ENCODE data around the gene ZEB2. TPM values are rescaled to one million over a fixed set of nuclear protein-coding genes. Genes with fewer than 3 reads are reported as not detected.
A peak's percentile ranks its signal among the peaks of the same experiment; 100 is the strongest.

The ZEB2 gene
- total RNA-seq, 2 experiments from 2014 or later, result 40.4 to 40.9 TPM

- ATAC-seq, result no peak
- Mint-ChIP-seq H3K36me3 (peaks cover 21% of the 10 kb centered on the region), H3K4me1 (no peaks in the 10 kb centered on the region), H3K4me3 (no peak overlapping the region), H3K27me3 (no peaks in the 10 kb centered on the region), H3K27ac (no peak overlapping the region), H3K9me3 (ENCODE audit: low read depth) (no peaks in the 10 kb centered on the region)
- CTCF ChIA-PET, result no interaction called here
- DNase-seq, result no peak
Observed at GRCh38 chr2:144389930-144390311, 130.0 kb downstream of the ZEB2 start.

- Mint-ChIP-seq H3K4me3 (no peak overlapping the region), H3K9me3 (ENCODE audit: low read depth) (no peaks in the 10 kb centered on the region), H3K27ac (no peak overlapping the region), H3K4me1 (no peaks in the 10 kb centered on the region), H3K27me3 (no peaks in the 10 kb centered on the region), H3K36me3 (peaks cover 21% of the 10 kb centered on the region)
- CTCF ChIA-PET, result interaction anchor here (1.3 kb wide), 1 partner anchor 15 kb away, joined by 3 read pairs; no protein-coding TSS in a partner anchor
- ATAC-seq (no peak), DNase-seq (no peak)
Observed at GRCh38 chr2:144389151-144389929, 130.6 kb downstream of the ZEB2 start.

GRCh38 chr2:144385381-144385780, 134.5 kb downstream of the ZEB2 start:
- Mint-ChIP-seq H3K27ac (no peak overlapping the region), H3K36me3 (peaks cover 19% of the 10 kb centered on the region), H3K4me1 (peaks cover 25% of the 10 kb centered on the region), H3K9me3 (ENCODE audit: low read depth) (no peaks in the 10 kb centered on the region), H3K27me3 (no peaks in the 10 kb centered on the region), H3K4me3 (no peak overlapping the region)
- CTCF ChIA-PET, result no interaction called here
- no peak for DNase-seq
- no peak for ATAC-seq

GRCh38 chr2:144383571-144384100, 136.3 kb downstream of the ZEB2 start:
- Mint-ChIP-seq H3K27ac (no peak overlapping the region), H3K9me3 (ENCODE audit: low read depth) (no peaks in the 10 kb centered on the region), H3K27me3 (no peaks in the 10 kb centered on the region), H3K36me3 (peaks cover 17% of the 10 kb centered on the region), H3K4me1 (peaks cover 25% of the 10 kb centered on the region), H3K4me3 (no peak overlapping the region)
- no peak for DNase-seq
- ATAC-seq, result no peak
- CTCF ChIA-PET, result no interaction called here

- peak; percentile 60 for DNase-seq
- Mint-ChIP-seq H3K4me3 (peak overlapping the region; percentile 2), H3K4me1 (peaks cover 25% of the 10 kb centered on the region)
Observed at GRCh38 chr2:144382849-144383248, 137.1 kb downstream of the ZEB2 start.

GRCh38 chr2:144381716-144382115, 138.2 kb downstream of the ZEB2 start:
- no peak for ATAC-seq
- CTCF ChIA-PET, result no interaction called here

More at GRCh38 chr2:144382849-144383248, 137.1 kb downstream of the ZEB2 start:
- H3K9me3 Mint-ChIP-seq (ENCODE audit: low read depth), result no peaks in the 10 kb centered on the region
- H3K27ac Mint-ChIP-seq, result peak overlapping the region; percentile 13
- H3K36me3 Mint-ChIP-seq, result peaks cover 15% of the 10 kb centered on the region
- peak; percentile 94 for ATAC-seq
- no peaks in the 10 kb centered on the region for H3K27me3 Mint-ChIP-seq
- CTCF ChIA-PET, result no interaction called here

GRCh38 chr2:144379851-144380311, 140.0 kb downstream of the ZEB2 start:
- ATAC-seq, result no peak
- DNase-seq, result no peak

More at GRCh38 chr2:144381716-144382115, 138.2 kb downstream of the ZEB2 start:
- Mint-ChIP-seq H3K27me3 (no peaks in the 10 kb centered on the region), H3K9me3 (ENCODE audit: low read depth) (no peaks in the 10 kb centered on the region), H3K4me1 (peaks cover 25% of the 10 kb centered on the region), H3K4me3 (no peak overlapping the region), H3K27ac (no peak overlapping the region), H3K36me3 (peaks cover 16% of the 10 kb centered on the region)
- DNase-seq, result no peak

GRCh38 chr2:144378551-144378950, 141.4 kb downstream of the ZEB2 start:
- Mint-ChIP-seq H3K4me1 (peaks cover 31% of the 10 kb centered on the region), H3K27ac (no peak overlapping the region), H3K9me3 (ENCODE audit: low read depth) (no peaks in the 10 kb centered on the region), H3K36me3 (peaks cover 5% of the 10 kb centered on the region), H3K27me3 (no peaks in the 10 kb centered on the region), H3K4me3 (no peak overlapping the region)
- DNase-seq (no peak), ATAC-seq (no peak)
- CTCF ChIA-PET, result no interaction called here

More at GRCh38 chr2:144379851-144380311, 140.0 kb downstream of the ZEB2 start:
- CTCF ChIA-PET, result no interaction called here
- no peaks in the 10 kb centered on the region for H3K9me3 Mint-ChIP-seq (ENCODE audit: low read depth)
- no peak overlapping the region for H3K4me3 Mint-ChIP-seq
- H3K27ac Mint-ChIP-seq, result no peak overlapping the region
- H3K36me3 Mint-ChIP-seq, result peaks cover 10% of the 10 kb centered on the region
- H3K4me1 Mint-ChIP-seq, result peaks cover 26% of the 10 kb centered on the region
- H3K27me3 Mint-ChIP-seq, result no peaks in the 10 kb centered on the region

- no peak overlapping the region for H3K4me3 Mint-ChIP-seq
- H3K27me3 Mint-ChIP-seq, result no peaks in the 10 kb centered on the region
- no peaks in the 10 kb centered on the region for H3K9me3 Mint-ChIP-seq (ENCODE audit: low read depth)
- CTCF ChIA-PET, result no interaction called here
- DNase-seq, result no peak
- peaks cover 4% of the 10 kb centered on the region for H3K36me3 Mint-ChIP-seq
- no peak for ATAC-seq
- H3K4me1 Mint-ChIP-seq, result peaks cover 26% of the 10 kb centered on the region
- H3K27ac Mint-ChIP-seq, result no peak overlapping the region
Observed at GRCh38 chr2:144377914-144378313, 142.0 kb downstream of the ZEB2 start.

- DNase-seq (no peak), ATAC-seq (no peak)
- H3K27ac Mint-ChIP-seq, result no peak overlapping the region
- H3K36me3 Mint-ChIP-seq, result peaks cover 4% of the 10 kb centered on the region
- no peaks in the 10 kb centered on the region for H3K27me3 Mint-ChIP-seq
- no peaks in the 10 kb centered on the region for H3K9me3 Mint-ChIP-seq (ENCODE audit: low read depth)
- CTCF ChIA-PET, result no interaction called here
- H3K4me1 Mint-ChIP-seq, result peaks cover 21% of the 10 kb centered on the region
- H3K4me3 Mint-ChIP-seq, result no peak overlapping the region
Observed at GRCh38 chr2:144376926-144377325, 143.0 kb downstream of the ZEB2 start.

GRCh38 chr2:144376460-144376859, 143.5 kb downstream of the ZEB2 start:
- Mint-ChIP-seq H3K4me3 (no peak overlapping the region), H3K4me1 (peaks cover 20% of the 10 kb centered on the region), H3K9me3 (ENCODE audit: low read depth) (no peaks in the 10 kb centered on the region), H3K27ac (no peak overlapping the region), H3K36me3 (peaks cover 7% of the 10 kb centered on the region), H3K27me3 (no peaks in the 10 kb centered on the region)
- no peak for ATAC-seq
- DNase-seq, result no peak
- CTCF ChIA-PET, result no interaction called here

- peaks cover 9% of the 10 kb centered on the region for H3K36me3 Mint-ChIP-seq
- H3K4me1 Mint-ChIP-seq, result peaks cover 29% of the 10 kb centered on the region
- DNase-seq (no peak), ATAC-seq (peak; percentile 69)
- no peak overlapping the region for H3K4me3 Mint-ChIP-seq
- H3K9me3 Mint-ChIP-seq (ENCODE audit: low read depth), result no peaks in the 10 kb centered on the region
- peak overlapping the region; percentile 8 for H3K27ac Mint-ChIP-seq
- CTCF ChIA-PET, result interaction anchor here (1.5 kb wide), 1 partner anchor 15 kb away, joined by 3 read pairs; no protein-coding TSS in a partner anchor
- no peaks in the 10 kb centered on the region for H3K27me3 Mint-ChIP-seq
Observed at GRCh38 chr2:144374163-144374661, 145.7 kb downstream of the ZEB2 start.

- Mint-ChIP-seq H3K4me1 (peaks cover 29% of the 10 kb centered on the region), H3K9me3 (ENCODE audit: low read depth) (no peaks in the 10 kb centered on the region), H3K4me3 (no peak overlapping the region), H3K27me3 (no peaks in the 10 kb centered on the region), H3K27ac (no peak overlapping the region), H3K36me3 (peaks cover 7% of the 10 kb centered on the region)
- ATAC-seq (no peak), DNase-seq (no peak)
- CTCF ChIA-PET, result no interaction called here
Observed at GRCh38 chr2:144372410-144373080, 147.4 kb downstream of the ZEB2 start.

All from activated CD8-positive, alpha-beta memory T cell treated with anti-CD3 and anti-CD28 coated beads, Interleukin-2, amount 10 ng/mL, durations not matched to agents 7 days and 5 days (primary cell).